Glomerular visceral epithelial cell (primary cell): ENCODE data around the gene ZSCAN23.
"Not testable (repeated sequence)": the region's sequence is repeated elsewhere in the genome, so short reads cannot be mapped to it uniquely, and the experiment has no call there.

ENCODE experiments used
- DNase-seq: peaks from one replicate; pipeline ENCODE4 v3.0.0-alpha.2; 2016; ENCODE audit errors: extremely low spot score

The ZSCAN23 gene

GRCh38 chr6:28443112-28443773 lies at the start of gene ZSCAN23:
Gene ZSCAN23 (minus strand): TSS chr6:28443491. CDS start chr6:28436266, 7,225 bp downstream.
- peak; percentile 92 for DNase-seq

GRCh38 chr6:28491984-28492317 lies 48.7 kb upstream of the ZSCAN23 start:
- no peak for DNase-seq

GRCh38 chr6:28490205-28490890 lies 47.1 kb upstream of the ZSCAN23 start:
- DNase-seq, result no peak

- peak; percentile 16 for DNase-seq
These were observed 46.3 kb upstream of the ZSCAN23 start for GRCh38 chr6:28489366-28490204.

- DNase-seq, result peak; percentile 41
These were observed 45.6 kb upstream of the ZSCAN23 start for GRCh38 chr6:28488916-28489365.

GRCh38 chr6:28486988-28487742 lies 43.9 kb upstream of the ZSCAN23 start:
- no peak for DNase-seq

GRCh38 chr6:28486533-28486932 lies 43.2 kb upstream of the ZSCAN23 start:
- DNase-seq, result no peak

- no peak for DNase-seq
These were observed 42.2 kb upstream of the ZSCAN23 start for GRCh38 chr6:28485482-28485881.

GRCh38 chr6:28480253-28480932 lies 37.1 kb upstream of the ZSCAN23 start:
- DNase-seq, result no peak

- no peak for DNase-seq
These were observed 35.2 kb upstream of the ZSCAN23 start for GRCh38 chr6:28478518-28478917.

GRCh38 chr6:28474441-28475219 lies 31.3 kb upstream of the ZSCAN23 start:
- peak; percentile 79 for DNase-seq

- not testable (repeated sequence) for DNase-seq
These were observed 26.0 kb upstream of the ZSCAN23 start for GRCh38 chr6:28469153-28469745.

- DNase-seq, result no peak
These were observed 24.8 kb upstream of the ZSCAN23 start for GRCh38 chr6:28468056-28468455.

GRCh38 chr6:28462401-28462800 lies 19.1 kb upstream of the ZSCAN23 start:
- DNase-seq, result no peak

- DNase-seq, result no peak
These were observed 15.3 kb upstream of the ZSCAN23 start for GRCh38 chr6:28458568-28458967.

GRCh38 chr6:28449056-28449455 lies 5.8 kb upstream of the ZSCAN23 start:
- DNase-seq, result no peak

GRCh38 chr6:28447512-28447906 lies 4.2 kb upstream of the ZSCAN23 start:
- not testable (repeated sequence) for DNase-seq

GRCh38 chr6:28446818-28447511 lies 3.7 kb upstream of the ZSCAN23 start:
- no peak for DNase-seq

GRCh38 chr6:28444759-28445158 lies 1.5 kb upstream of the ZSCAN23 start:
- not testable (repeated sequence) for DNase-seq
